Activated CD8-positive, alpha-beta memory T cell treated with anti-CD3 and anti-CD28 coated beads, Interleukin-2, amount 50 U/mL, for 1 hour (primary cell): ENCODE measurements around the gene ANGPTL7.

ENCODE experiments used
- DNase-seq: peaks from one replicate; pipeline ENCODE4 v3.0.0-alpha.2; 2020; ENCODE audit errors: extremely low read depth

Gene ANGPTL7

DNA sequence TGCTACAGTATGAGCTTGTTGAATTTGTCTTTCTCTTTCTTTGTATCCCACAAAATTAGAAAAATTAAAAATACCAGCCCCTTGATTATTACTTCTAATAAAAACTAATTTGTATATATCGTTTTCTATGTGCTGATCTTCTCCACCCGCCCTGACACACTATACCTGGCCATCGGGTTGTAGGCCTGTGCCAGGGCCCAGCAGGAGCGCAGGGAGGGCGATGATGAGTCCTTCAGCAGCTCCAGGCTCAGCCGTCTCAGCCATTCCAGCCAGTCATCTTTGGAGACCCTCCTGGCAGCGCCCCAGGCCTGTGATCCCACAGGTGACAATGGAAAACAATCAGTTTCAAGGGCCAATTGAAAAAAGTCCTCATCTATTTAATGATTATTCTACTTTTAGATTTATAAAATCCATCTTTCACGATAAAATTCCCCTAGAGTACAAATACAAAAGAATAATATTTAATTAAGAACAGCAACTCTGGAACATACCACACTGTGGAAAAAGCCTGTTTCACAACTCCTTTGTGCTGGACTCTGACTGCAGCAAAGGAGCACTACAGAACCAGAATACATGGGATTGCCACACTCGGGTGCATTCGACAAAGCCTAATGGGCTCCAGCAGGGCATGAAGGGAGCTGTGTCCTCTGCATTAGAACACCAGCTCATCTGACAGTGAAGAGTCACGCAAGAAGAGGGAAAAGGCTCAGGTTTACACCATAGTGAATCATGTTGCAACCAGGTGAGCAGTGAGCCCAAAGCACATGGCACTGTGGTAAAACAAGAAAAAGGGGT is 15.4 kb downstream of the ANGPTL7 start:
- no peak for DNase-seq

DNA sequence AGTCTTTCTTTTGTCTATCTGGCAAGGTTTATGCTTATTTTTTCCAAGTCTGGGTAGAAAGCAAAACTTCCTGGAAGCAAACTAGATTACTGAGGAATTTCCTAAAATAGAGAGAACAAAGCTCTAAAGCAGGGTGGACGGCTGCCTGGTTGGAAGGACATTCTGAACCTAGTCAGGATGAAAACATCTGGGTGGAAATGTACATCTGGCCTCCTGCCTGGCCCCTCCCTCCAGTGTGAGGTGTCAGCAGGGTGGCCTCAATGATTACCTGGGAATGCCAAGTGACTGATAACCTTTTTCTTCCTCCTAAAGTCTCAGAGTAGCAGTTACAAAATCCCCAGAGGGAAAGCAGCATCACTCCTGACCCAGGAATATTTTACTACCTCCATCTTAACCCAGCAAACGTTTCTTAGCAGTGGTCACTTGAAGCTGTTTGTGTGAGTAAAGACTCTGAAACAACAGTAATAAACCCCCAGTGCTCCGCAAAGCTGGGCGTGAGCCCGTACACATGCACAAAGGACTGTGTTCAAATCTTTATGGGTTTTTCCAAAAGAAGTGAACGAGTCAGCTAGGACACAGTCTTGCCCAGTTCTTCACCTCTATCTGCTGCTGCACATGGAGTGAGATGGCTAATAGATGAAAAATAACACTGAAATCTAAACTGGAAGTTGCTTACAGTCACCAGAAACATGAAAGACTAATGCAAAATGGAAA is 18.9 kb downstream of the ANGPTL7 start:
- DNase-seq = no peak

DNA sequence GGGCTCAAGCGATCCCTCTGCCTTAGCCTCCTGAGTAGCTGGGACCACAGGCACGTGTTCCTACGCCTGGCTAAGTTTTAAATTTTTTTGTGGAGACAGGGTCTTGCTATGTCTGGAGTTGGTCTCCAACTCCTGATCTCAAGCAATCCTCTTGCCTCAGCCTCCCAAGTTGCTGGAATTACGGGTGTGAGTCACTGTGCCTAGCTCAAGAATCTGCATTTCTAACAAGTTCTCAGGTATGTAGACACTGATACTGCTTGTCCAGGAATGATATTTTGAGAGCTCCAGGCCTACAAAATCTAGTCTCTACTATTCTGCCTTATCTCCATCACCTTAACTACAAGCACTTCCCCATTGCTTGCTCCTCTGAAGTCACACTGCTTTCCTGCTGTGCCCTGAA is 22.3 kb downstream of the ANGPTL7 start:
- no peak for DNase-seq

DNA sequence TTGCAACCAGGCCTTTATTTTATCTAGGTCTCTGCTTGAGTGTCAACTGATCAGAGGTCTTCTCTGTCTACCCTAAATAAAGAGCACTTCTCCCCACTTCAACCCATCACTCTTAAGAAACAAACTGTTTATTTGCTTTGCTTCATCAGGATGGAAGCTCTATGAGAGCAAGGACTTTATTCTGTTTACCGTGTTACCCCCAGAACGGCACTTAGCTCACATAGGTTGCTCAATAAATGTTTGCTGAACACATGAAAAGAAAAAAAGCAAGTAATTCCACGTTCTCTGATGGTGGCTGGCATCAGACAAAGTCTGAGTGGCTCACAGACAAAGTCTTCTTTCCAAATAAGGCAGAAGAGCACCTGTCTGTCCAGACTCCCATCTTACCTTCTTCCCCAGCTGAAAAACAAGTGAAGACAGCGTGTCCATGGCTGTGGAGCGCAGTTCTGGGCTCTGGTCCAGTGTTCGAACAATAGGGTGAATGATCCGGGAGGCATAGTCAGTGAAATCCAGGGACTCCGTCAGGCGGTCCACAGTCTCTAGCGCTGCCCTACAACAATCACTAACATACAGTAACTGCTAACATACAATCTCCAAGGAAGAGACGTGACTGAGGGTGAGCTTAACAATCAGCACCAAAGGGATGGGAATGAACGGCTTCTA is 22.9 kb downstream of the ANGPTL7 start:
- DNase-seq = no peak

DNA sequence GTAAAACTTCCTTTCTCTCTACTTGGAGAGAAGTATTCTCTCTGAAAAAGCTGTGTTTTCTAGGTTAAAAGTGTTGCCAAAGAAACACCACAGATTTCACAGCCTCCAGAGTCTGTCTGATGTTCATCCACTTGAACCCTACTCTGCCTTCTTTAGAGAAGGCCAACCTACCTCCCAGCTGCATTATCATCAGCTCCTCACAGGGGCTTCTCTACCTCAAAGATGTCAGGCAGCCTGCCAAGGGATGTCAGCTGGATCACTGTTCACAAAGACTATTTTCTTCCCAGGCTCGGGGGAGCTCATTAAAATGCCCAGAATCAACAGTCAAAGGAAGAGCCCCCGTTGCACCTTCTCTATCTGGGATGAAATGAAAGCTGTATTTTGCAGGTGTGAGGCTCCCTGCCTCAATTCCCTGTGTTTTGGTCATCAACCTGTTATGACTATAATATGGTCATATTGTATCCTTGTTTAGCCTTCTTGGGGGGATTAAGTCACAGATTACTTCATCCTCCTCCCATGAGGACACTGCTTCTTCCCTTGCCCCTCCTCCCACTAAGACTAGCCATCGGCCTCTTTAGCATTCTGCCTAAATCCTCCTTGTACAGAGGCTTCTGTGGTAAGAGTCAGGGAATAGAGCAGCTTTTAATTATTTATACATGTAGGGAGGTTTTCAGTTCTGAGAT is 25.7 kb downstream of the ANGPTL7 start:
- no peak for DNase-seq

DNA sequence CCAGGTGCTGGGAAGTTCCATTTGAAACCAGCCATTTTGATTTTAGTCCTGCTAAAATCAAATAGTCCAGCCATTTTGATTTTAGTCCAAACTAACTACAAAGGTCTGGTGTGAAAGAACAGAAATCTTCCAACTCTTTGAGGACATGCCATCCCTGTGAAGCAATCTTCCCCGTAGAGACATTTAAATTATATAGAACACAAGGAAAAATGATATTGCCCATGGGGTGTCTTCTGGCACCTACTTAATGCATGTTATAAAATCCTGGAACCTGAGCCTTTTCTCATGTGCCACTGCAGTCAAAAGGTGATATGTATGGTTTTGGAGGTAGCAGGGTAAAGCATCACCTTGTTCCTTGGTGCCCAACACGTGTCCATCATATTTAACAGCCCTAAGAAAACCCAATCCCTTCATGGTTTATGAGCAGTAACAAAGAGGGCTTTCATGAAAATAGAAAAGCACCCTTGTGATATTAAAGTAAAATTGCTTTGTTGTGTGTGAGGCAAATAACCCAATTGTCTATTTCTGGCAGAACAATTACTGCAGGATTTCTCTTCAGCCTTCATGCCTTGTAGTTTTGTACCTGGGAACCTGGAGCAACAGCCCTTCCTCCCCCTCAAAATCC is 26.3 kb downstream of the ANGPTL7 start:
- DNase-seq = no peak

DNA sequence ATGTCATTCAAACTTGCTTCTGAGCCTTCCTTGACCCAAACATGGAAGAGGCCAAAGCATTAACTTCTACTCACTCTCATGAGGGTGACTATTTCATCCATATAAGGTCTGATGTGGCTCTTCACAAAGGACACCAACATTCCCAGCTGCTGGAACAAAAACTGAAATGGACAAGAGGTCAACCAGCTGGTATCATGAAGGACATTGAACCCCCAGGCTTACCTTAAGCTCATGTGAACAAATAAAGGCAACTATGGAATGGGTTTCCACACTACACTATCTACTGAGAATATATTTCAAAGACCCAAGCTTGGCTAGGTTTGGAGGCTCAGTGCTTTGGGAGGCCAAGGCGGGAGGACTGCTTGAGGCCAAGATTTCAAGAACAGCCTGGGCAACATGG is 26.9 kb downstream of the ANGPTL7 start:
- no peak for DNase-seq

DNA sequence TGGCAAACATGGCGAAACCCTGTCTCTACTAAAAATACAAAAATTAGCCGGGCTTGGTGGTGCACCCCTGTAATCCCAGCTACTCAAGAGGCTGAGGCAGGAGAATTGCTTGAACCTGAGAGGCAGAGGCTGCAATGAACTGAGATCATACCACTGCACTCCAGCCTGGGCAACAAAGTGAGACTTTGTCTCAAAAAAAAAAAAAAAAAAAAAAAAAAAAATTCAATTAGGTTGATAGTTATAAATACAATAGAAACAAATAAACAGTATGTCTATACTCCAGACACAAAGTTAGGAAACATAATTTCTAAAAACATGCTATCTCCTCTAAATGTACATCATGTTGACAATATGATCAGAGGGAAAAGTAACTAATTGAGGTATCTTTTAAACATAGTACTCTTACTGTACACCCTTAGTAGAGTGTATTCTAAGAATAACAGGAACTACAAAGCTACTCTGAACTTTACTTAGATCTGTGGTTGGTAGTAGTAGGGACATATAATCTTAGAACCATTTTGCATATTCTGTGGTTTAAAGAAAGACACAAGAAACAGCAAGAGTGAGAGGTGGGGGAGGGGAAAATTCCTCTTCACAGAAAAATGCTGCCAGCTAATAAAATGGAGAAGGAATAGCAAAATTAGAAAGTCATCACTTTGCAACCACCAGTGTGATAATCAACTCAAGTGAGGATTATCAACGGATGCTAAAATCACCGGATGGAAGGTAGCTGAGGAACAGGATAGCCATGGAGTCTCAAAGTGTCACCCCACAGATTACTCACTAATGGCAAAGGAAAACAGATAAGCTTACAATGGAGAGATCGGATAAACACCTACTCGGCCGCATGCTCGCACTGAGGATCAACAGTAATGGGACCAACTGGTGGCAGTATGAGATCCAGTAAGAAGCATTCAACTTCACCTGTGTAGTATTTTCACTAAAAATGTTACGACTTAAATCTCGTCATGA is 38.2 kb downstream of the ANGPTL7 start:
- DNase-seq = no peak

DNA sequence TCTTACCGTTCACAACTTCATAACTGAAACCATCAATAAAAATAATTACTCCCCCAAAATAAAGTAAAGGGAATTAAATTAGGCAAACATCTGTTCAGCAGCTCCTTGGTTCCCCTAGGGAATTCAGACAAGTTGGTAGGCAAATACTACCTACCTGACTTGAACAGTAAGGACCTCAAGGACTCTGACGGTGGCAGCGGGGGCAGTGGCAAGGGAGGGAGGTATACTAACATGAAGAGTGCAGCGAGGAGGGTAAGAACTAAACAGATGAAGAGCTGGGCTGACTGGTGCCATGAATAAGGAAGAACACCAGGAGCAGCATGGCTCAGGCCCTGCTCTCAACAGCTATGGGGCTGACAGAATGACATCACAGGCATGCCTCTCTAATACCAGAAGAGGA is 40.0 kb downstream of the ANGPTL7 start:
- DNase-seq = no peak

DNA sequence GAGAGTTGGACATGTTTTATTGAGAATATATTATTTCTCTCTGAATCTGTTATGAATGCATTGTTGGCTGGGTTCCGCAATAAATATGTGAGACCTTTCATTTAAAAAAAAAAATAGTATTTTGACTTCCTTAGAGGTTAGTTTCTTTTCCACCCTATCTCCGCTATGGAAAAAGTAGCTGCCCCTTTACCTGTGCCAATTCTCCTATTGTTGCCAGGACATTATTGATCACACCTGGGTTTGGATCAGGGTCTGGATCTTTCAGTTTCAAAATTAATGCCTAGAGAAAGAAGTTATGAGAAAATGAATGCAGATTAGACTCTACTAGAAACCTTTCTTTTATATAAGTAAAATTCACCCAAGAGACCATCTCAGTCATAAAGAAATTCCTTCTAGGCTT is 44.1 kb downstream of the ANGPTL7 start:
- no peak for DNase-seq

DNA sequence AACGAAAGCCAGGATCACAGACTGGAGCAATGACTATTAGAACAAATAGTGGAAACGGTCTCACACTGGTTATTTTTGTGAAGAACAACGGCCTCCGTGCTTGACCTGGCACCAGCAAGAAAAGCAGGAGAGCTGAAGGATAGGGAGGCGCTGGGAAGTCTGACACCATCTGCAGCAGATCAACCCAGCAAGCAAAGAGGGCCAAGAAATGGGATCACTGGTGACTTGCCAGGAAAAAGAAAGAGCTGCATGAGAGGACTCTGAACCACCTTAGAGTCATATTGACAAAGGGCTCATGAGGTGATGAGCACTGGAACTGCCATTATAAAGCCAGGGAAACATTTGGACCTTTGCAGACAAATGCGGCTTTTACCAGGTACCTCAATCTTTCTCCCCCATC is 48.2 kb downstream of the ANGPTL7 start:
- no peak for DNase-seq

DNA sequence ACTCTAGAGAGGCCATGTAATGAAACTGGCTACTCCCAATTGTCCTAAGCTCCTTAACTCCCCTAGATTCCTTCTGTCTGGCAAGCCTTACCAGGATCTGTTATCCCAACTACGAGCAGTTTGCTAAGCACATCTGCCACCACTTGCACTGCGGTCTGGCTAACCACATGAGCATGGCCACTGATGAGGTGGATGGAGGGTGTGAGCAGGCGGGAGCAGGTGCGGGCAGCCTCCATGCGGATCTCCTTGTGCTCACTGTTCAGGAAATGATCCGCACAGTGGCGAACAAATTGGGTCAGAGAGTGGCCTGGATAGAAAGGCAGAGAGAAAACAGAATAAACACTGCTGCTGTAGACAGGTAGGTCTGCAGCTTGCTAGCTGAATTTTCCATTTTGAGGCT is 49.2 kb downstream of the ANGPTL7 start:
- no peak for DNase-seq

DNA sequence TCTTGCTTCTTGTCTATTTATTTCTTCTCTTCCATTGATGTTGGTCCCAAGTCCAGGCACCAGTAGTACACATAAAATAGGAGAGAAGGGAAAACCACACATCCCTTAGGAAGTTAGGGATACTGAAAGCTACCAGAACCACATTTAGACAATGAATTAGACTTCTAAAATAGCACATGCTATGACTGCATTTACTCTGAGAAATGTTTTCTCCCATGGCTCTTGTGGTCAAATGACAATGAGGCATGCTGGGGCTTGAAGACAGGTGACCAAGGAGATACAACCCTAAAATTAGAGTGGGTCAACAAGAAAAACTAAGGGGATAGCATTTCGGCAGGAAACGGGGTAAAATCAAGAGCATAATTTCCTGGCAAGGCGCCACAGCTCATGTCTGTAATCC is 56.1 kb downstream of the ANGPTL7 start:
- no peak for DNase-seq
